GM12874 (cell line): ENCODE data around the gene VSTM1.

Source experiments
- CTCF ChIP-seq: IDR thresholded peaks from 2 replicates; pipeline ENCODE4 v1.5.1; 2011; ENCODE audit warnings: low read depth, mild to moderate bottlenecking, control low read depth, low read length, moderate library complexity; ENCODE audit not compliant: insufficient read depth

VSTM1 gene

DNA sequence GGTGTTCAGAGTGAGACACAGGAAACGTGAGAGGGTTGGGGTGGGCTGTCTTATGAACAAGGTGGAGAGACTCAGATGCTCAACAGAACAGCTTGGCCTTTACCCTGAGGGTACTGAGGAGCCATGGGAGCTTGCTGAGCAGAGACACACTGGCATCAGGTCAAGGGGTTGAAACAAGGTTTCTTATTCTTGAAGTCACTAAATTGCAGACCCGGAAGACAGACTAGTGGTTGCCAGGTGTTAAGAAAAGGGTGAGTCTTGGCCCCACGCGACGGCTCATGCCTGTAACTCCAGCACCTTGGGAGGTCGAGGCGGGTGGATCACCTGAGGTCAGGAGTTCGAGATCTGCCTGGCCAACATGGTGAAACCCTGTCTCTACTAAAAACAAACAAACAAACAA lies 49.8 kb downstream of the VSTM1 start:
- TF ChIP-seq CTCF, result no peak

GRCh38 chr19:54011507-54012211 lies 52.0 kb downstream of the VSTM1 start:
- no peak for TF ChIP-seq CTCF

- TF ChIP-seq CTCF, result no peak
Observed at GRCh38 chr19:54010474-54010873, 53.2 kb downstream of the VSTM1 start.

DNA sequence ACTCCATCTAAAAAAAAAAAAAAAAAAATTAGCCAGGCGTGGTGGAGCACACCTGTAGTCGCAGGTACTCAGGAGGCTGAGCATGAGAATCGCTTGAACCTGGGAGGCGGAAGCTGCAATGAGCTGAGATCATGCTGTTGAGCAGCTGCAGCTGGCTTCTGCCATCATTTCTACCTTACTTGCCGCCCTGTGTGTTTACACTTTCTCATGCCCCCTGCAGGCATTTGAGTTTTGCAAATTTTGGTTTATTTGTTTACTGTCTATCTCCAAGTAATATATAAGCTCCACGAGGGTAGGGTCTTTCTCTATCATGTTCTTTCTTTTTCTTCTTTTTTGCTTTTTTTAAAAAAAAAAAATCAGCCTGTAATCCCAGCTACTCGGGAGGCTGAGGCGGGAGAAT lies 54.3 kb downstream of the VSTM1 start:
- no peak for TF ChIP-seq CTCF

- no peak for TF ChIP-seq CTCF
Observed at GRCh38 chr19:54002495-54003315, 61.0 kb downstream of the VSTM1 start.

DNA sequence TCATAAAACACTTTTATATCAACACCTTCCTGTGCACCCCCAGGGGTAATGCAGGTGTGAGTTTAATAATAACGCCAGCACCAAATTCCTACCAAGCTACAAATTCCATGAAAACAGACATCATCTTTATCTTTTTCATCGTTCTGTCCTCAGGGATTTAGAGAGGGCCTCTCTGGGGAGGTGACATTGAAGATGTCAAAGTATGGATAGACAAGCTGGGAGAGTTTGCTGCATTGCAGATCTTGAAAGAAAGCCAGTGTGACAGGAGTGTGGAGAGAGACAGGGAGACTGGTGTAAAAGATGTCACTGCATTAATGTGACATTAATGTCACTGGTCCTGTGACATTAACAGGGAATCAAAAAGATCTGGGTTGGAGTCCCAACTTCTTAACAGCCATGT lies 62.2 kb downstream of the VSTM1 start:
- no peak for TF ChIP-seq CTCF

GRCh38 chr19:53999694-54000093 lies 64.0 kb downstream of the VSTM1 start:
- no peak for TF ChIP-seq CTCF
